ENCODE results near the gene UPK1A. TPM values are rescaled to one million over a fixed set of nuclear protein-coding genes. Genes with fewer than 3 reads are reported as not detected.

The UPK1A gene
- total RNA-seq, 4 donors from 2014 or later: 5.1 to 45.2 (median 16.5) TPM

DNA sequence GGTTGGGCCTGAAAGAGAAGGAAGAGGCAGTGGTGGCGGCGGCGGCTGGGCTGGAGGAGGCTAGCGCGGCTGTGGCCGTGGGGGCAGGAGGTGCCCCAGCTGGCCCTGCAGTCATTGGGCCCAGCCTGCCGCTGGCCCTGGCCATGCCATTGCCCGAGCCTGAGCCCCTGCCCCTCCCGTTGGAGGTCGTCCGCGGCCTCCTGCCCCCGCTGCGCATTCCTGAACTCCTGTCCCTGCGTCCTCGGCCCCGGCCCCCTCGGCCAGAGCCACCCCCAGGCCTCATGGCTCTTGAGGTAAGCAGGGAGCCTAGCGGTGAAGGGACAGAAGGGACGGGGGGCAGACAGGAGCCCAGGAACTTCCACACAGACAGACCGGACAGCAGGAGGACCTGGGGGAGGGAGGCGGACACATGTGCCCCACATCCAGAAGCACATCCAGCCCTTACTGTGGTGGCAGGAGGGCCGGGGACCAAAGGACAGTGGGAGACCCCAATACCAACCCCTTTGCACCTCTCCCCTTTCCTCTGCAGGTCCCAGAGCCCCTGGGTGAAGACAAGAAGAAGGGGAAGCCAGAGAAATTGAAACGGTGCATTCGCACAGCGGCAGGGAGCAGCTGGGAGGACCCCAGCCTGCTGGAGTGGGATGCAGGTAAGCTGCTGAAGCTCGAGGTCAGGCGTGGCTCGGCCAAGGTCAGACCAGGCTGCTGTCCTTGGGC lies 32.4 kb upstream of the UPK1A start:
- 90 to 92% methylated on average over 23 to 29 of the region's 29 CpGs for WGBS, 2 donors
- TF ChIP-seq CTCF (IDR thresholded peaks at IDR 0.05) (no peak), POLR2A (IDR thresholded peaks at IDR 0.05) (no peak)
- no peak overlapping the region for H3K4me3 ChIP-seq (ENCODE audit: low read depth, poor library complexity, severe bottlenecking)
- DNase-seq (ENCODE audit: low spot score in 2 of 2): no peak
- intact Hi-C loops (cut with DNase I; ENCODE audit: low total_unique reads): no loop called here

DNA sequence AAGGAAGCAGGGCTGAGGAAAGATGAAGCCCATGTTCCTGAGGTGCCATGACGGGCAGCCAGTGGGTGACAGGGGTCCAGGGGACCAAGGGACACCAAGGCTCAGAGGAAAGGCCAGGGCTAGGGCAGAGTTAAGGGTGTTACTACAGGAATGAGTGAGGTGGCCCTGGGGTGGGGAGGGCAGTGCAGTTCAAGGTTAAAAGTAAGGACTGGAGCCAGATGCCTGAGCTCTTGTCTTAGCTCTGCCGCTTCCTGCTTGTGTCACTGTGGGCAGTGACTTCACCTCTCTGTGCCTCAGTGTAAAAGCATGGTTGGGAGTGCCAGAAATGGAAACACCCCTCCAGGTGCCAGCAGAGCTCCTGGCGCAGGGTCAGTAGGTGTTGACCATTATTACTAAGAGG lies 29.7 kb upstream of the UPK1A start:
- no peak overlapping the region for H3K4me3 ChIP-seq (ENCODE audit: low read depth, poor library complexity, severe bottlenecking)
- intact Hi-C loops (cut with DNase I; ENCODE audit: low total_unique reads): no loop called here
- 93 to 97% methylated on average over 3 of the region's 3 CpGs for WGBS, 2 donors
- no peak for DNase-seq (ENCODE audit: low spot score in 2 of 2)
- TF ChIP-seq POLR2A (IDR thresholded peaks at IDR 0.05) (no peak), CTCF (IDR thresholded peaks at IDR 0.05) (no peak)

DNA sequence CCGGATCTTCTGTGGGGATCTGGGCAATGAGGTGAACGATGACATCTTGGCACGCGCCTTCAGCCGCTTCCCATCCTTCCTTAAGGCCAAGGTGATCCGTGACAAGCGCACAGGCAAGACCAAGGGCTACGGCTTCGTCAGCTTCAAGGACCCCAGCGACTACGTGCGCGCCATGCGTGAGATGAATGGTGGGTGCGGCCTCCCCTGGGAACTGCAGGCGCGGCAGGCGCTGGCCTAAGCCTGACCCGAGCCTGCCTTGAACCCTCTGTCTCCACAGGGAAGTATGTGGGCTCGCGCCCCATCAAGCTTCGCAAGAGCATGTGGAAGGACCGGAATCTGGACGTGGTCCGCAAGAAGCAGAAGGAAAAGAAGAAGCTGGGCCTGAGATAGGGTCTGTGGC lies 29.2 kb upstream of the UPK1A start:
- no peak overlapping the region for H3K4me3 ChIP-seq (ENCODE audit: low read depth, poor library complexity, severe bottlenecking)
- TF ChIP-seq POLR2A (IDR thresholded peaks at IDR 0.05) (no peak), CTCF (IDR thresholded peaks at IDR 0.05) (no peak)
- intact Hi-C loops (cut with DNase I; ENCODE audit: low total_unique reads): no loop called here
- WGBS, 2 donors: 90 to 94% methylated on average over 23 to 25 of the region's 25 CpGs
- DNase-seq (ENCODE audit: low spot score in 2 of 2): no peak

- intact Hi-C loops (cut with DNase I; ENCODE audit: low total_unique reads): no loop called here
- TF ChIP-seq POLR2A (IDR thresholded peaks at IDR 0.05) (no peak), CTCF (IDR thresholded peaks at IDR 0.05) (no peak)
- H3K4me3 ChIP-seq (ENCODE audit: low read depth, poor library complexity, severe bottlenecking): no peak overlapping the region
- DNase-seq (ENCODE audit: low spot score in 2 of 2): no peak
- 42 to 43% methylated on average over 6 of the region's 6 CpGs for WGBS, 2 donors
Measured at GRCh38 chr19:35639321-35639639, 27.0 kb upstream of the UPK1A start.

GRCh38 chr19:35639863-35640262 lies 26.5 kb upstream of the UPK1A start:
- intact Hi-C loops (cut with DNase I; ENCODE audit: low total_unique reads): no loop called here
- WGBS, 2 donors: 83 to 90% methylated on average over 8 of the region's 8 CpGs
- no peak overlapping the region for H3K4me3 ChIP-seq (ENCODE audit: low read depth, poor library complexity, severe bottlenecking)
- no peak for TF ChIP-seq CTCF (IDR thresholded peaks at IDR 0.05)
- TF ChIP-seq POLR2A (IDR thresholded peaks at IDR 0.05): no peak
- no peak for DNase-seq (ENCODE audit: low spot score in 2 of 2)
